HG03196 (cell line): Measurements from ENCODE around the gene MYB.

Experiments used
- ATAC-seq: cut with Tn5 transposase; IDR thresholded peaks from one replicate; pipeline ENCODE4 v1.9.1; 2021; ENCODE audit not compliant: unreplicated experiment

Gene MYB

GRCh38 chr6:135215563-135215962 lies 34.5 kb downstream of the MYB start:
- ATAC-seq: no peak

- no peak for ATAC-seq
These were observed 36.6 kb downstream of the MYB start for GRCh38 chr6:135217663-135218062.

GRCh38 chr6:135219346-135219745 lies 38.2 kb downstream of the MYB start:
- no peak for ATAC-seq

GRCh38 chr6:135221042-135221441 lies 39.9 kb downstream of the MYB start:
- ATAC-seq: no peak

- no peak for ATAC-seq
These were observed 40.4 kb downstream of the MYB start for GRCh38 chr6:135221505-135221904.

GRCh38 chr6:135222623-135223022 lies 41.5 kb downstream of the MYB start:
- ATAC-seq: no peak

GRCh38 chr6:135224037-135224647 lies 43.0 kb downstream of the MYB start:
- no peak for ATAC-seq

GRCh38 chr6:135225911-135226310 lies 44.8 kb downstream of the MYB start:
- no peak for ATAC-seq

GRCh38 chr6:135226537-135226936 lies 45.4 kb downstream of the MYB start:
- ATAC-seq: peak; percentile 63

GRCh38 chr6:135227349-135227748 lies 46.2 kb downstream of the MYB start:
- no peak for ATAC-seq

- ATAC-seq: no peak
These were observed 46.6 kb downstream of the MYB start for GRCh38 chr6:135227758-135228157.

GRCh38 chr6:135228486-135228885 lies 47.4 kb downstream of the MYB start:
- peak; percentile 33 for ATAC-seq

- no peak for ATAC-seq
These were observed 48.9 kb downstream of the MYB start for GRCh38 chr6:135229996-135230395.

- ATAC-seq: peak; percentile 1
These were observed 49.8 kb downstream of the MYB start for GRCh38 chr6:135230711-135231468.

- ATAC-seq: peak; percentile 65
These were observed 50.3 kb downstream of the MYB start for GRCh38 chr6:135231469-135231844.

- ATAC-seq: peak; percentile 49
These were observed 52.8 kb downstream of the MYB start for GRCh38 chr6:135233686-135234491.

GRCh38 chr6:135234492-135234780 lies 53.3 kb downstream of the MYB start:
- no peak for ATAC-seq

GRCh38 chr6:135235716-135236115 lies 54.6 kb downstream of the MYB start:
- no peak for ATAC-seq

- ATAC-seq: no peak
These were observed 55.2 kb downstream of the MYB start for GRCh38 chr6:135236319-135236718.

GRCh38 chr6:135236732-135237131 lies 55.6 kb downstream of the MYB start:
- ATAC-seq: no peak

GRCh38 chr6:135240711-135241110 lies 59.6 kb downstream of the MYB start:
- no peak for ATAC-seq
